GM12874 (cell line): ENCODE measurements around the gene SGTA.

ENCODE experiments used
- TF ChIP-seq, protein P1 (sequence below): IDR thresholded peaks from 2 replicates; pipeline ENCODE4 v1.5.1; 2011; ENCODE audit warnings: low read depth, mild to moderate bottlenecking, control low read depth, low read length, moderate library complexity; ENCODE audit not compliant: insufficient read depth

The SGTA gene

DNA sequence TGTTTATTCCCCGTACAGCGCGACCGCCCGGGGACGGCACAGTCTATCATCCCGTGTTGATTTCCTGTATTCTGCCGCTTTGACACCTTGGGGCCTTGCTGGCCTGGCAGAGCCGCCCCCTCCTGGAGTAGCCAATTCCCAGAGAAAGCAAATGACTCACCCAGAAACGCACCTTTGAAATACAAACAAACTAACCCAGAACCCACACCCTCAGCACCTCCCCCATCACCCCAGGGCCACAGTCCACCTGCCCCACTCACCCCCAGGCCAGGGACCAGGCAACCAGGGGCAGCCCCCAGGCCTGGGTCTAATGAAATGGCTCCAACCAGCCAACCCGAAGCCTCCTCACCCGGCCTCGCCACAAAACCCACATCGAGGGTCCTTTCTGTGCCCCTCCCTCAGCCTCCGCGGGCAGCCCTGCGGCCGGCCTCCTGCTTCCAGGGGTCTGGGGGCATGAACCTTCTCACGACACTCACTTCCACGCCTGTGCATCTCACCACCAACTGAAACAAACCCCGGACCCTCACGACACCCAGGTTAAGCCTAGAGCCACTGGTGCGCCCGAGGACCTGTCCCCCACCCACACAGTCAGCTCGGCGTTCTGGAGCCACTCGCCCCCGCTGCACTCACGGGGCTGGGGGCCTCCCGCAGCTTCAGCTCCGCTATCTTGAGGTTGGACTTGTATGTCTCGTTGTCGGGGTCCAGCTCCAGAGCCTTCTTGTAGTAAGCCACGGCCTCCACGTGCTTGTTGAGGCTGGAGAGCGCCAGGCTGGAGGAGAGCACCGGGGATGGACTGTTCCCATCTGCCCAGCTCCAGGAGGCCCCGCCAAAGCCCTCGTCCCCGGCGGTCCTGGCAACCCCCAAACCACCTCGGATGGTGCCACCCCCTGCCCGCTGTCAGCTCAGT is 20.9 kb downstream of the SGTA start:
- TF ChIP-seq, protein P1, sequence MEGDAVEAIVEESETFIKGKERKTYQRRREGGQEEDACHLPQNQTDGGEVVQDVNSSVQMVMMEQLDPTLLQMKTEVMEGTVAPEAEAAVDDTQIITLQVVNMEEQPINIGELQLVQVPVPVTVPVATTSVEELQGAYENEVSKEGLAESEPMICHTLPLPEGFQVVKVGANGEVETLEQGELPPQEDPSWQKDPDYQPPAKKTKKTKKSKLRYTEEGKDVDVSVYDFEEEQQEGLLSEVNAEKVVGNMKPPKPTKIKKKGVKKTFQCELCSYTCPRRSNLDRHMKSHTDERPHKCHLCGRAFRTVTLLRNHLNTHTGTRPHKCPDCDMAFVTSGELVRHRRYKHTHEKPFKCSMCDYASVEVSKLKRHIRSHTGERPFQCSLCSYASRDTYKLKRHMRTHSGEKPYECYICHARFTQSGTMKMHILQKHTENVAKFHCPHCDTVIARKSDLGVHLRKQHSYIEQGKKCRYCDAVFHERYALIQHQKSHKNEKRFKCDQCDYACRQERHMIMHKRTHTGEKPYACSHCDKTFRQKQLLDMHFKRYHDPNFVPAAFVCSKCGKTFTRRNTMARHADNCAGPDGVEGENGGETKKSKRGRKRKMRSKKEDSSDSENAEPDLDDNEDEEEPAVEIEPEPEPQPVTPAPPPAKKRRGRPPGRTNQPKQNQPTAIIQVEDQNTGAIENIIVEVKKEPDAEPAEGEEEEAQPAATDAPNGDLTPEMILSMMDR = no peak

DNA sequence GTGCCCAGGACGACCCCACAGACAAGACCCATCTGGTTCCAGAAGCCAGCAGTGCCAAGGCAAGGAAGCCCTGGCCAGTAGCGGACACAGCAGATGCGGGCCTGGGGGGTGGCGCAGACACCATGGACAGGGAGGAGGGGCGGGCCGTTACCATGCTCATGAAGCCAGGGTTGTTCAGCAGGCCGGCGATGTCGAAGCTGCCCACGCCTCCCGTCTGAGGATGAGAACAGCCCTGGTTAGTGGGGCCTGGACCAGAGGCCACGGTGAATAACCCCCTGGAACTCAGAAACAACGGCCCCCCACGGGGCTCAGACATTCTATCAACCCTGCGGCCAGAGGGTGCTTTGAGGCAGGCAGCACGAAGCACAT is 21.8 kb downstream of the SGTA start:
- TF ChIP-seq, protein P1 = no peak

DNA sequence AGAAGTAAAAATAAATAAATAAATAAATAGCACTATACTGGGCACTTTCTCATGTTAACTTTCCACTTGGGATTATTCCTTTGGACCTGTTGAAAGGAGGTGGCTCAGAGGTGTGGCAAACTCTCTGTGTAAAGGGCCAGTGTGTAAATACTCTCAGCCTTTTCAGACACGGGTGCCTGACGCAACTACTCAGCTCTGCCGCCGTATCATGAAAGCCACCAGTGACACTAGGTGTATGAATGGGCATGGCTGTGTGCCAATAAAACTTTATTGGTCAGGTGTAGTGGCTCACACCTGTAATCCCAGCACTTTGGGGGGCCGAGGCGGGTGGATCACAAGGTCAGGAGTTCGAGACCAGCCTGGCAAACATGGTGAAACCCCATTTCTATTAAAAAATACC is 23.1 kb downstream of the SGTA start:
- TF ChIP-seq, protein P1 = no peak

DNA sequence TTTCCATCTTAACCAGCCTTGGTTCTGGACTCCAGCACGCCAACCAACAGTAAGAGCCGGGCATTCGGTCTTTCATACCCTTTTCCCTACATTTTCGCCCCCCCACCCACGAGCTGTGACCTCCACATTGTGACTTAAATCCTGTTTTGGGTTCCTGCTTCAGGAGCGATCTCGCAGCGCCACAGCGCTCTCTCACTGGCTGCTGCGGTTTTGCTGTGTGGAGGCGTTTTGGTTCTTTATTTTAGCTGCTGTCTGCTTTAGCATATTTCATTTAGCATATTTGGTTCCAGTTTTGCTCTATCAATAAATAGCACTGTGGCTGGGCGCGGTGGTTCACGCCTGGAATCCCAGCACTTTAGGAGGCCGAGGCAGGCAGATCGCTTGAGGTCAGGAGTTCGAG is 23.7 kb downstream of the SGTA start:
- TF ChIP-seq, protein P1 = no peak

DNA sequence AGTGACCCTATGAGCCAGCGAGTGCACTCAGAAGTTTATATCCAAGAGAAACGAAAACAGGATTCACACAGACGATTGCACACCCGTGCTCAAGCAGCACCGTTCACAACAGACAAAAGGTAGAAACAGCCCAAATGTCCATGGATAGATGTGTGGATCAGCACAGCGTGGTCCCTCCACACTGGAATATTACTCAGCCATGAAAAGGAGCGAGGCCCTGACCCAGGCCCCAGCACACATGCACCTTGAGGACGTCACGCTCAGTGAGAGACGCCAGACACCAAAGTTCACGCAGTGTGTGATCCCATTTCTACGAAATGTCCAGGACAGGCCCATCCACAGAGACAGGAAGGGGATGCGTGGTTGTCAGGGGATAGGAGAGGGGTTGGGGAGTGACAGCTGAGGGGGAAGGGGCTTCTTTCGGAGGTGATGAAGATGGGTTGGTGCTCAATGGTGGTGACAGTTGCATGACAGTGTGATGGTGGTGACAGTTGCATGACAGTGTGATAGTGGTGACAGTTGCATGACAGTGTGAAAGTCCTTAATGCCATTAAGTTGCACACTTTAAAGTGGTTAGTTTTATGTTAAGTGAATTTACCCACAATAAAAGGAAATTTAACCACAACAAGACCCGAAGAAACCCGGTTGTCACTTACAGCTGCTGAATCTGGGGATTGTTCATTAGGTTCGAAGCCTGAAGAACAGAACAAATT is 24.3 kb downstream of the SGTA start:
- TF ChIP-seq, protein P1 = no peak

DNA sequence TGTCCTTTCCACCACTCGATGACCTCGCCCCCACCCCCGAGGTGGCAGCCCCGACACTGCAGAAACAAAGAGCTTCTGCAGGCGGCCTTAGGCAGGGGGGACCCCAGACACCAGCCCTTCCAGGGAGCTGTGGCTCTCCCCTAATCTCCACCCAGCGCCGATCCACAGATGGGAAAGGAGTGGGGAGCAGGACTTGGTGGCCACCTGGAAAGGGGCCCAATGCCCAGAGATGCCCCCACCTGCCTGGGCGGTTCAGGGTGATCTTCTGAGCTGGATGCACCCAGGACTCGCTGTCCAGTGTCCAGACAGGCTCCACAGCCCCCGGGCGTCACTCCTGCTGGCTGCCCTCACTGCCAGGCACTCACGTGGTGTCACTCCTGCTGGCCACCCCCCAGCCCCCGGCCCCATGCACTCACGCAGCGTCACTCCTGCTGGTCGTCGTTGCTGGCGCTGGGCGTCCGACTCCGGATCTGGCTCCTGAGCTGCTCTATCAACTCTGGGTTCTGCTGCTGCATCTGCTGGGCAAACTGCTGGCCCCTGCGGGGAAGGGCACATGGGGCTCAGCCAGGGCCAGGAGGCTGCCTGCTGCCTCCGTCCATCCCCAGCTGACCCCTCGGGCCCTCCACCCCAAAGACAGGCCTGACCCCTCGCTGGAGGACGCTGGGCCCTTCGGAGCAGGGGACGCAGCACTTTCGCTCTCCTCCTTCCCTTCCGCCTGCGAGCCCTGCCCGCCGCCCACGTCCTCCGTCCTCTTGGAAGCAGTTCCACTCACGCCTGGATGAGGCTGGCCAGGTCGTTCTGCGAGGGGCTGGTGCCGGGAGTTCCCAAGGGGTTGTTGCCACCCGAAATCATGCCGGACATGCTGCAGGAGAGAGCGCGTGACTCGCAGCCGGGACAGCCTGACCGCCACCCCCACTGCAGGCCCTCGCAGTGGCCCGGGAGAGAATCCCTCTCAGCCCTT is 25.9 kb downstream of the SGTA start:
- TF ChIP-seq, protein P1 = no peak

DNA sequence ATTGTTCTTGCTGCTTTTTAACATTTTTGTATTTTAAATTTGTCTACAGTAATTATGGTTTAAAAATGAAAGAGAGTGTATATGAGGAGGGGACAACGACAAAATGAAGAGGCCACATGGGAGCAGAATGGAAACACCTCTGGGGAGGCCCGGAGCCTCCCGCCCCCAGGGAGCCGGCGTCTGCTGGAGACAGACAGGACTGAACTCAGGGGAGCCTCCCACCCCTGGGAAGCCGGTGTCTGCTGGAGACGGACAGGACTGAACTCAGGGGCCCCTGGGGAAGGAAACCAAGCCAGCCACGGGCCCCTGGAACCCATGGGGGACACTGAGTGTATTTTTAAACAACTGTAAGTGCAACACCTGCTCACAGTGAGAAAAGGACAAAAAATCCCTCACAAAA is 26.6 kb downstream of the SGTA start:
- TF ChIP-seq, protein P1 = no peak
